ENCODE measurements around the gene DNAJB14. TPM values are rescaled to one million over a fixed set of nuclear protein-coding genes. Genes with fewer than 3 reads are reported as not detected.

The DNAJB14 gene
- total RNA-seq, 1 experiment from 2014 or later = 39.9 TPM

GRCh38 chr4:99875071-99875470 is 71.3 kb downstream of the DNAJB14 start:
- POLR2A ChIA-PET = no interaction called here
- Mint-ChIP-seq H3K27ac (no peak overlapping the region), H3K27me3 (ENCODE audit: low read depth) (no peaks in the 10 kb centered on the region; the same call in 1 of the 2 replicates), H3K9me3 (no peaks in the 10 kb centered on the region), H3K4me1 (no peaks in the 10 kb centered on the region), H3K4me3 (no peak overlapping the region), H3K36me3 (peaks cover 2% of the 10 kb centered on the region)
- DNase-seq (ENCODE audit: low spot score) = no peak
- TF ChIP-seq OVOL2 (CRISPR knock-in tag; IDR thresholded peaks at IDR 0.05; ENCODE audit: borderline replicate concordance) (no peak), ZNF425 (CRISPR knock-in tag; conservative IDR thresholded peaks at IDR 0.05) (no peak), ZNF281 (CRISPR knock-in tag; IDR thresholded peaks at IDR 0.05) (no peak), USF1 (CRISPR knock-in tag; IDR thresholded peaks at IDR 0.05) (no peak), SOX15 (CRISPR knock-in tag; IDR thresholded peaks at IDR 0.05) (no peak), CREB1 (CRISPR knock-in tag; IDR thresholded peaks at IDR 0.05) (no peak)
- TF ChIP-seq, protein P1, sequence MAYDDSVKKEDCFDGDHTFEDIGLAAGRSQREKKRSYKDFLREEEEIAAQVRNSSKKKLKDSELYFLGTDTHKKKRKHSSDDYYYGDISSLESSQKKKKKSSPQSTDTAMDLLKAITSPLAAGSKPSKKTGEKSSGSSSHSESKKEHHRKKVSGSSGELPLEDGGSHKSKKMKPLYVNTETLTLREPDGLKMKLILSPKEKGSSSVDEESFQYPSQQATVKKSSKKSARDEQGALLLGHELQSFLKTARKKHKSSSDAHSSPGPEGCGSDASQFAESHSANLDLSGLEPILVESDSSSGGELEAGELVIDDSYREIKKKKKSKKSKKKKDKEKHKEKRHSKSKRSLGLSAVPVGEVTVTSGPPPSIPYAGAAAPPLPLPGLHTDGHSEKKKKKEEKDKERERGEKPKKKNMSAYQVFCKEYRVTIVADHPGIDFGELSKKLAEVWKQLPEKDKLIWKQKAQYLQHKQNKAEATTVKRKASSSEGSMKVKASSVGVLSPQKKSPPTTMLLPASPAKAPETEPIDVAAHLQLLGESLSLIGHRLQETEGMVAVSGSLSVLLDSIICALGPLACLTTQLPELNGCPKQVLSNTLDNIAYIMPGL (CRISPR knock-in tag; IDR thresholded peaks at IDR 0.05) = no peak
- CTCF ChIA-PET = no interaction called here
- no peak for ATAC-seq

DNA sequence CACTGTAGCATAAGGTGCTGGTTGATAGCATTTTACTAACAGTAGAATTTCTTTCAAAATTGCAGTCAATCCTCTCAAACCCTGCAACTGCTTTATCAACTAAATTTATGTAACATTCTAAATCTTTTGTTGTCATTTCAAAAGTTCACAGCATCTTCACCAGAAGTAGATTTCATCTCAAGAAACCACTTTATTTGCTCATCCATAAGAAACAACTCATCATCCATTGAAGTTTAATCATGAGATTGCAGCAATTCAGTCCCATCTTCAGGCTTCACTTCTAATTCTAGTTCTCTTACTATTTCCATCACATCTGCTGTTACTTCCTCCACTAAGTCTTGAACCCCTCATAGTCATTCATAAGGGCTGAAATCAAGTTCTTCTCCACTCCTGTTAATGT is 73.8 kb downstream of the DNAJB14 start:
- ATAC-seq (no peak), DNase-seq (ENCODE audit: low spot score) (no peak)
- no peak overlapping the region for H3K4me3 Mint-ChIP-seq
- H3K4me1 Mint-ChIP-seq = peaks cover 10% of the 10 kb centered on the region
- H3K27me3 Mint-ChIP-seq (ENCODE audit: low read depth) = no peaks in the 10 kb centered on the region; the same call in 1 of the 2 replicates
- H3K9me3 Mint-ChIP-seq = no peaks in the 10 kb centered on the region
- ChIA-PET CTCF (no interaction called here), POLR2A (no interaction called here)
- H3K36me3 Mint-ChIP-seq = no peaks in the 10 kb centered on the region
- H3K27ac Mint-ChIP-seq = no peak overlapping the region
- no peak for TF ChIP-seq KAT7 (CRISPR knock-in tag; IDR thresholded peaks at IDR 0.05; ENCODE audit: borderline replicate concordance)
- TF ChIP-seq FOXK1 (CRISPR knock-in tag; IDR thresholded peaks at IDR 0.05) = no peak
- TF ChIP-seq IRF2 (CRISPR knock-in tag; IDR thresholded peaks at IDR 0.05; ENCODE audit: borderline replicate concordance, low read depth) = no peak
- no peak for TF ChIP-seq E2F4 (CRISPR knock-in tag; IDR thresholded peaks at IDR 0.05; ENCODE audit: borderline replicate concordance, low read depth)
- TF ChIP-seq GRHL2 (CRISPR knock-in tag; IDR thresholded peaks at IDR 0.05; ENCODE audit: insufficient replicate concordance, severe bottlenecking) = no peak
- TF ChIP-seq, protein P2, sequence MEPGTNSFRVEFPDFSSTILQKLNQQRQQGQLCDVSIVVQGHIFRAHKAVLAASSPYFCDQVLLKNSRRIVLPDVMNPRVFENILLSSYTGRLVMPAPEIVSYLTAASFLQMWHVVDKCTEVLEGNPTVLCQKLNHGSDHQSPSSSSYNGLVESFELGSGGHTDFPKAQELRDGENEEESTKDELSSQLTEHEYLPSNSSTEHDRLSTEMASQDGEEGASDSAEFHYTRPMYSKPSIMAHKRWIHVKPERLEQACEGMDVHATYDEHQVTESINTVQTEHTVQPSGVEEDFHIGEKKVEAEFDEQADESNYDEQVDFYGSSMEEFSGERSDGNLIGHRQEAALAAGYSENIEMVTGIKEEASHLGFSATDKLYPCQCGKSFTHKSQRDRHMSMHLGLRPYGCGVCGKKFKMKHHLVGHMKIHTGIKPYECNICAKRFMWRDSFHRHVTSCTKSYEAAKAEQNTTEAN (CRISPR knock-in tag; IDR thresholded peaks at IDR 0.05) = no peak
- no peak for TF ChIP-seq ZNF425 (CRISPR knock-in tag; conservative IDR thresholded peaks at IDR 0.05)
- no peak for TF ChIP-seq TEAD4 (CRISPR knock-in tag; IDR thresholded peaks at IDR 0.05)
- no peak for TF ChIP-seq CBFB (CRISPR knock-in tag; IDR thresholded peaks at IDR 0.05; ENCODE audit: low read depth)
- no peak for TF ChIP-seq ATF1 (CRISPR knock-in tag; IDR thresholded peaks at IDR 0.05)
- no peak for TF ChIP-seq SMAD4 (CRISPR knock-in tag; IDR thresholded peaks at IDR 0.05)
- TF ChIP-seq EMX1 (CRISPR knock-in tag; IDR thresholded peaks at IDR 0.05) = no peak
- TF ChIP-seq, protein P3, sequence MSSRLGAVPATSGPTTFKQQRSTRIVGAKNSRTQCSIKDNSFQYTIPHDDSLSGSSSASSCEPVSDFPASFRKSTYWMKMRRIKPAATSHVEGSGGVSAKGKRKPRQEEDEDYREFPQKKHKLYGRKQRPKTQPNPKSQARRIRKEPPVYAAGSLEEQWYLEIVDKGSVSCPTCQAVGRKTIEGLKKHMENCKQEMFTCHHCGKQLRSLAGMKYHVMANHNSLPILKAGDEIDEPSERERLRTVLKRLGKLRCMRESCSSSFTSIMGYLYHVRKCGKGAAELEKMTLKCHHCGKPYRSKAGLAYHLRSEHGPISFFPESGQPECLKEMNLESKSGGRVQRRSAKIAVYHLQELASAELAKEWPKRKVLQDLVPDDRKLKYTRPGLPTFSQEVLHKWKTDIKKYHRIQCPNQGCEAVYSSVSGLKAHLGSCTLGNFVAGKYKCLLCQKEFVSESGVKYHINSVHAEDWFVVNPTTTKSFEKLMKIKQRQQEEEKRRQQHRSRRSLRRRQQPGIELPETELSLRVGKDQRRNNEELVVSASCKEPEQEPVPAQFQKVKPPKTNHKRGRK (CRISPR knock-in tag; IDR thresholded peaks at IDR 0.05; ENCODE audit: borderline replicate concordance) = no peak
- TF ChIP-seq ZMAT4 (CRISPR knock-in tag; IDR thresholded peaks at IDR 0.05) = no peak
- no peak for TF ChIP-seq ESRRA (CRISPR knock-in tag; IDR thresholded peaks at IDR 0.05; ENCODE audit: borderline replicate concordance)

Data from WTC11 (cell line).